Measurements from ENCODE around the gene NMBR.

NMBR gene

GRCh38 chr6:142121342-142121741 lies 25.6 kb downstream of the NMBR start:
- TF ChIP-seq EZH2phosphoT487 (conservative IDR thresholded peaks at IDR 0.05; ENCODE audit: low read length) = no peak
- no peak for TF ChIP-seq CTCF (IDR thresholded peaks at IDR 0.05; ENCODE audit: insufficient read depth, low read length, poor library complexity, severe bottlenecking)
- no peak overlapping the region for H2AFZ ChIP-seq (ENCODE audit: low read depth, low read length, severe bottlenecking)
- no peak overlapping the region for H3K9ac ChIP-seq (ENCODE audit: low read length)
- H3K4me2 ChIP-seq (ENCODE audit: low read depth, low read length, poor library complexity, severe bottlenecking) = no peak overlapping the region
- no peak overlapping the region for H3K4me3 ChIP-seq (ENCODE audit: insufficient read depth, low read length, poor library complexity, severe bottlenecking)
- H3K27me3 ChIP-seq (ENCODE audit: low read length) = no peaks in the 10 kb centered on the region
- no peaks in the 10 kb centered on the region for H4K20me1 ChIP-seq (ENCODE audit: low read depth, low read length)
- H3K79me2 ChIP-seq (ENCODE audit: insufficient read depth, low read length) = no peaks in the 10 kb centered on the region
- no peaks in the 10 kb centered on the region for H3K36me3 ChIP-seq (ENCODE audit: low read length)
- H3K27ac ChIP-seq (ENCODE audit: low read depth, low read length) = no peak overlapping the region
- H3F3A ChIP-seq (ENCODE audit: insufficient read depth) = no peaks in the 10 kb centered on the region
- no peaks in the 10 kb centered on the region for H3K9me3 ChIP-seq (ENCODE audit: insufficient read depth, low read length)
- no peaks in the 10 kb centered on the region for H3K9me2 ChIP-seq (replicated peaks; ENCODE audit: insufficient read depth, low read length)

GRCh38 chr6:142118925-142119324 lies 28.0 kb downstream of the NMBR start:
- Histone ChIP-seq H3K9ac (ENCODE audit: low read length) (no peak overlapping the region), H3K4me2 (ENCODE audit: low read depth, low read length, poor library complexity, severe bottlenecking) (no peak overlapping the region), H3F3A (ENCODE audit: insufficient read depth) (no peaks in the 10 kb centered on the region), H3K4me3 (ENCODE audit: insufficient read depth, low read length, poor library complexity, severe bottlenecking) (no peak overlapping the region), H3K79me2 (ENCODE audit: insufficient read depth, low read length) (no peaks in the 10 kb centered on the region), H3K36me3 (ENCODE audit: low read length) (no peaks in the 10 kb centered on the region), H3K27me3 (ENCODE audit: low read length) (no peaks in the 10 kb centered on the region), H3K9me2 (replicated peaks; ENCODE audit: insufficient read depth, low read length) (no peaks in the 10 kb centered on the region), H4K20me1 (ENCODE audit: low read depth, low read length) (no peaks in the 10 kb centered on the region), H3K27ac (ENCODE audit: low read depth, low read length) (no peak overlapping the region), H2AFZ (ENCODE audit: low read depth, low read length, severe bottlenecking) (no peak overlapping the region), H3K9me3 (ENCODE audit: insufficient read depth, low read length) (no peaks in the 10 kb centered on the region)
- TF ChIP-seq CTCF (IDR thresholded peaks at IDR 0.05; ENCODE audit: insufficient read depth, low read length, poor library complexity, severe bottlenecking) (no peak), EZH2phosphoT487 (conservative IDR thresholded peaks at IDR 0.05; ENCODE audit: low read length) (no peak)

- H3K9ac ChIP-seq (ENCODE audit: low read length) = no peak overlapping the region
- no peaks in the 10 kb centered on the region for H3K36me3 ChIP-seq (ENCODE audit: low read length)
- no peak overlapping the region for H3K4me2 ChIP-seq (ENCODE audit: low read depth, low read length, poor library complexity, severe bottlenecking)
- no peaks in the 10 kb centered on the region for H3K9me3 ChIP-seq (ENCODE audit: insufficient read depth, low read length)
- H3K79me2 ChIP-seq (ENCODE audit: insufficient read depth, low read length) = no peaks in the 10 kb centered on the region
- H2AFZ ChIP-seq (ENCODE audit: low read depth, low read length, severe bottlenecking) = no peak overlapping the region
- no peaks in the 10 kb centered on the region for H4K20me1 ChIP-seq (ENCODE audit: low read depth, low read length)
- no peak overlapping the region for H3K4me3 ChIP-seq (ENCODE audit: insufficient read depth, low read length, poor library complexity, severe bottlenecking)
- H3F3A ChIP-seq (ENCODE audit: insufficient read depth) = no peaks in the 10 kb centered on the region
- TF ChIP-seq EZH2phosphoT487 (conservative IDR thresholded peaks at IDR 0.05; ENCODE audit: low read length) = no peak
- H3K27me3 ChIP-seq (ENCODE audit: low read length) = no peaks in the 10 kb centered on the region
- no peak overlapping the region for H3K27ac ChIP-seq (ENCODE audit: low read depth, low read length)
- no peaks in the 10 kb centered on the region for H3K9me2 ChIP-seq (replicated peaks; ENCODE audit: insufficient read depth, low read length)
These were observed 28.6 kb downstream of the NMBR start for GRCh38 chr6:142118328-142118727.

- no peak overlapping the region for H3K4me3 ChIP-seq (ENCODE audit: insufficient read depth, low read length, poor library complexity, severe bottlenecking)
- no peak overlapping the region for H3K4me2 ChIP-seq (ENCODE audit: low read depth, low read length, poor library complexity, severe bottlenecking)
- no peak overlapping the region for H3K27ac ChIP-seq (ENCODE audit: low read depth, low read length)
- H3K27me3 ChIP-seq (ENCODE audit: low read length) = no peaks in the 10 kb centered on the region
- no peak for TF ChIP-seq CTCF (IDR thresholded peaks at IDR 0.05; ENCODE audit: insufficient read depth, low read length, poor library complexity, severe bottlenecking)
- no peak for TF ChIP-seq EZH2phosphoT487 (conservative IDR thresholded peaks at IDR 0.05; ENCODE audit: low read length)
- H3K9ac ChIP-seq (ENCODE audit: low read length) = no peak overlapping the region
- H3F3A ChIP-seq (ENCODE audit: insufficient read depth) = no peaks in the 10 kb centered on the region
- H3K9me2 ChIP-seq (replicated peaks; ENCODE audit: insufficient read depth, low read length) = no peaks in the 10 kb centered on the region
- no peaks in the 10 kb centered on the region for H3K9me3 ChIP-seq (ENCODE audit: insufficient read depth, low read length)
- no peaks in the 10 kb centered on the region for H4K20me1 ChIP-seq (ENCODE audit: low read depth, low read length)
- H3K79me2 ChIP-seq (ENCODE audit: insufficient read depth, low read length) = no peaks in the 10 kb centered on the region
- no peaks in the 10 kb centered on the region for H3K36me3 ChIP-seq (ENCODE audit: low read length)
- no peak overlapping the region for H2AFZ ChIP-seq (ENCODE audit: low read depth, low read length, severe bottlenecking)
These were observed 29.6 kb downstream of the NMBR start for GRCh38 chr6:142117366-142117765.
